Endothelial cell of umbilical vein (primary cell): ENCODE data around the gene SERPINB10.
"Not testable (repeated sequence)": the region's sequence is repeated elsewhere in the genome, so short reads cannot be mapped to it uniquely, and the experiment has no call there.

Experiments
- CTCF ChIP-seq, 2 donors: IDR thresholded peaks; 1 replicate in 1 of 2; 2 replicates in 1 of 2; pipeline ENCODE4 v1.5.1; 2011; ENCODE audit warnings: low read length in 2 of 2, mild to moderate bottlenecking in 2 of 2, moderate library complexity in 2 of 2, control low read depth in 1 of 2, inconsistent platforms in 1 of 2, low read depth in 1 of 2; ENCODE audit not compliant: insufficient read depth in 1 of 2; ENCODE audit errors: extremely low read depth in 1 of 2
- EZH2 ChIP-seq: IDR thresholded peaks from 2 replicates; pipeline ENCODE4 v1.6.1; 2012; ENCODE audit warnings: borderline replicate concordance, low read depth, mild to moderate bottlenecking, moderate library complexity, low read length, inconsistent platforms; ENCODE audit not compliant: severe bottlenecking
- FOS ChIP-seq: IDR thresholded peaks from 2 replicates; pipeline ENCODE4 v1.6.1; 2011; ENCODE audit warnings: mild to moderate bottlenecking, low read length, moderate library complexity, borderline replicate concordance; ENCODE audit not compliant: insufficient read depth
- GATA2 ChIP-seq: IDR thresholded peaks from 2 replicates; pipeline ENCODE4 v1.7.0; 2011; ENCODE audit warnings: low read depth, mild to moderate bottlenecking, moderate library complexity, mixed read lengths, low read length; ENCODE audit not compliant: insufficient read length, insufficient read depth
- JUN ChIP-seq: IDR thresholded peaks from 2 replicates; pipeline ENCODE4 v1.6.1; 2011; ENCODE audit warnings: borderline replicate concordance, low read depth; ENCODE audit not compliant: insufficient read length, insufficient read depth
- MAX ChIP-seq: IDR thresholded peaks from 2 replicates; pipeline ENCODE4 v1.6.1; 2011; ENCODE audit not compliant: insufficient read depth, insufficient read length
- MYC ChIP-seq: IDR thresholded peaks from one replicate; pipeline ENCODE4 v1.6.1; 2011; ENCODE audit warnings: mild to moderate bottlenecking, low read depth, low read length
- POLR2A ChIP-seq: IDR thresholded peaks from 2 replicates; pipeline ENCODE4 v1.6.1; 2012; ENCODE audit warnings: low read depth, mild to moderate bottlenecking, control low read depth, low read length
- POLR2AphosphoS5 ChIP-seq: IDR thresholded peaks from 2 replicates; pipeline ENCODE4 v1.6.1; 2012; ENCODE audit warnings: low read depth, mild to moderate bottlenecking, control low read depth, low read length, moderate library complexity; ENCODE audit not compliant: insufficient read depth

GRCh38 chr18:63940543-63941050, 32.8 kb downstream of the SERPINB10 start:
- TF ChIP-seq POLR2A; CTCF (IDR thresholded peaks at IDR 0.05; ENCODE audit: extremely low read depth in 1 of 2, insufficient read depth in 1 of 2, low read depth in 1 of 2, low read length in 2 of 2); EZH2; MYC; GATA2; POLR2AphosphoS5; JUN; MAX; FOS: not testable (repeated sequence)
